Activated CD8-positive, alpha-beta memory T cell treated with anti-CD3 and anti-CD28 coated beads for 36 hours (primary cell): ENCODE results near the gene PARVA. TPM values are rescaled to one million over a fixed set of nuclear protein-coding genes. Genes with fewer than 3 reads are reported as not detected.
"Not testable (repeated sequence)": the region's sequence is repeated elsewhere in the genome, so short reads cannot be mapped to it uniquely, and the experiment has no call there.

Source experiments
- CTCF ChIA-PET: fragments of 350-600 bp; sonication (Branson Sonifier 250); formaldehyde crosslinking; loops from one replicate; lab custom pipeline; 2021; ENCODE audit warnings: antibody characterized with exemption; lab: Charles Lee
- POLR2A ChIA-PET: fragments of 350-600 bp; sonication (Branson Sonifier 250); formaldehyde crosslinking; loops from one replicate; lab custom pipeline; 2021; ENCODE audit warnings: antibody characterized with exemption; lab: Charles Lee
- total RNA-seq, 2 experiments: library from RNA; stranded (reverse); gene quantifications; one replicate each; pipeline ENCODE4 v1.2.3, GENCODE V29; 2021

Gene PARVA
- total RNA-seq, 2 experiments from 2014 or later: 0.06 TPM; not detected in 1

- ChIA-PET POLR2A (no interaction called here), CTCF (no interaction called here)
These were observed 132.0 kb downstream of the PARVA start for GRCh38 chr11:12509371-12509770.

- ChIA-PET POLR2A (no interaction called here), CTCF (no interaction called here)
These were observed 134.8 kb downstream of the PARVA start for GRCh38 chr11:12512132-12512531.

- POLR2A ChIA-PET: no interaction called here
- CTCF ChIA-PET: no interaction called here
These were observed 135.5 kb downstream of the PARVA start for GRCh38 chr11:12512826-12513395.

GRCh38 chr11:12516387-12517105 is 139.2 kb downstream of the PARVA start:
- CTCF ChIA-PET: no interaction called here
- POLR2A ChIA-PET: no interaction called here

- CTCF ChIA-PET: no interaction called here
- POLR2A ChIA-PET: no interaction called here
These were observed 139.9 kb downstream of the PARVA start for GRCh38 chr11:12517306-12517705.

GRCh38 chr11:12517741-12518140 is 140.4 kb downstream of the PARVA start:
- ChIA-PET POLR2A (no interaction called here), CTCF (no interaction called here)

- POLR2A ChIA-PET: no interaction called here
- CTCF ChIA-PET: no interaction called here
These were observed 141.4 kb downstream of the PARVA start for GRCh38 chr11:12518606-12519385.

GRCh38 chr11:12520054-12520453 is 142.7 kb downstream of the PARVA start:
- CTCF ChIA-PET: no interaction called here
- POLR2A ChIA-PET: no interaction called here

- POLR2A ChIA-PET, CTCF ChIA-PET: not testable (repeated sequence)
These were observed 143.2 kb downstream of the PARVA start for GRCh38 chr11:12520576-12520975.

GRCh38 chr11:12523180-12523924 is 146.0 kb downstream of the PARVA start:
- ChIA-PET CTCF (no interaction called here), POLR2A (no interaction called here)

GRCh38 chr11:12524865-12525264 is 147.5 kb downstream of the PARVA start:
- POLR2A ChIA-PET: no interaction called here
- CTCF ChIA-PET: no interaction called here

GRCh38 chr11:12525466-12526055 is 148.2 kb downstream of the PARVA start:
- ChIA-PET POLR2A (no interaction called here), CTCF (no interaction called here)

- ChIA-PET POLR2A (no interaction called here), CTCF (no interaction called here)
These were observed 149.4 kb downstream of the PARVA start for GRCh38 chr11:12526789-12527188.

- CTCF ChIA-PET: no interaction called here
These were observed 151.1 kb downstream of the PARVA start for GRCh38 chr11:12528487-12528886.

GRCh38 chr11:12529041-12529440 is 151.7 kb downstream of the PARVA start:
- ChIA-PET POLR2A (no interaction called here), CTCF (no interaction called here)

More at GRCh38 chr11:12528487-12528886, 151.1 kb downstream of the PARVA start:
- POLR2A ChIA-PET: no interaction called here

GRCh38 chr11:12529793-12530192 is 152.4 kb downstream of the PARVA start:
- CTCF ChIA-PET: no interaction called here

GRCh38 chr11:12531020-12531419 is 153.6 kb downstream of the PARVA start:
- ChIA-PET CTCF (no interaction called here), POLR2A (no interaction called here)

More at GRCh38 chr11:12529793-12530192, 152.4 kb downstream of the PARVA start:
- POLR2A ChIA-PET: no interaction called here

GRCh38 chr11:12531681-12532080 is 154.3 kb downstream of the PARVA start:
- CTCF ChIA-PET: no interaction called here
- POLR2A ChIA-PET: no interaction called here

- POLR2A ChIA-PET: no interaction called here
- CTCF ChIA-PET: no interaction called here
These were observed 155.2 kb downstream of the PARVA start for GRCh38 chr11:12532580-12532979.

GRCh38 chr11:12534549-12534948 is 157.2 kb downstream of the PARVA start:
- ChIA-PET POLR2A (no interaction called here), CTCF (no interaction called here)
